ENCODE measurements around the gene ZNF391.

Gene ZNF391

GRCh38 chr6:27428502-27428901, 39.9 kb downstream of the ZNF391 start:
- Histone ChIP-seq H3K4me3 (ENCODE audit: low read depth, low read length) (no peak overlapping the region), H3K9me3 (ENCODE audit: insufficient read depth, low read depth, low read length) (no peaks in the 10 kb centered on the region), H3K79me1 (ENCODE audit: low read length) (no peaks in the 10 kb centered on the region), H3K4me1 (ENCODE audit: control insufficient read depth in 1 of 2, insufficient read depth in 2 of 2, low read length in 2 of 2) (no peaks in the 10 kb centered on the region), H3K27ac (ENCODE audit: low read depth, low read length) (no peak overlapping the region), H3K4me2 (ENCODE audit: low read length) (no peak overlapping the region), H2BK12ac (ENCODE audit: low read length) (no peak overlapping the region), H4K91ac (ENCODE audit: low read depth, low read length) (no peak overlapping the region), H3K18ac (ENCODE audit: low read length) (no peak overlapping the region), H2AK5ac (ENCODE audit: low read length) (no peak overlapping the region), H3K36me3 (ENCODE audit: control insufficient read depth in 1 of 2, insufficient read depth in 2 of 2, low read length in 2 of 2) (no peaks in the 10 kb centered on the region), H2AFZ (ENCODE audit: insufficient read depth, low read length, poor library complexity) (no peak overlapping the region), H3K14ac (ENCODE audit: low read length) (no peak overlapping the region), H3K79me2 (ENCODE audit: control insufficient read depth, insufficient read depth, low read length, poor library complexity) (no peaks in the 10 kb centered on the region), H3K27me3 (ENCODE audit: insufficient read depth, low read length) (no peaks in the 10 kb centered on the region), H3K4ac (ENCODE audit: low read depth, low read length) (no peak overlapping the region), H4K8ac (ENCODE audit: low read depth, low read length) (no peak overlapping the region), H2BK5ac (ENCODE audit: low read depth, low read length, poor library complexity) (no peak overlapping the region), H3K23ac (ENCODE audit: low read length) (no peak overlapping the region), H2BK120ac (ENCODE audit: insufficient read depth, low read length, poor library complexity) (no peak overlapping the region), H3K9ac (ENCODE audit: low read length) (no peak overlapping the region), H4K12ac (ENCODE audit: low read depth, low read length) (no peak overlapping the region)
- no peak for DNase-seq
- no CpG with 5 or more reads among the region's 4 CpGs for WGBS (ENCODE audit: extremely low coverage, insufficient coverage, insufficient read length)

DNA sequence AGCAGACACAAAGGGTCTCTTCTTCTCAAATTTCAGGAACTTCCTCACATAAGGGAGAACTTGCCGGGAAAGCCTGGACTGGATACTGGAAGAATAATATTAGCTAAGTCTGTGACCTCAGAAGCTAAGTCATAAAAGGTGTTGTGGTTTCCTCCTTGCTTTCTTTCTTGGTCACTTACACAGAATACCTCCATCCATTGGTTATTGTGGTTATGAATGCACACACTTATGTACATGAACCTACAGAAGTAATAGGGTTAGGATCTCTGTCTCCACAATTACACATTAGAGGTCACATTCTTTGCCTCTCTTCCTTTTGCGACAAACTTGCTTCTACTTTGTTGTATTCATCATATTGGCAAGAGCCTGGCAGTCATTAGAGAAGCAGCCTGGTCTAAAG, 40.4 kb downstream of the ZNF391 start:
- H2AK5ac ChIP-seq (ENCODE audit: low read length) = no peak overlapping the region
- no peak overlapping the region for H3K4me2 ChIP-seq (ENCODE audit: low read length)
- no peaks in the 10 kb centered on the region for H3K79me1 ChIP-seq (ENCODE audit: low read length)
- no peak overlapping the region for H3K4me3 ChIP-seq (ENCODE audit: low read depth, low read length)
- H3K14ac ChIP-seq (ENCODE audit: low read length) = no peak overlapping the region
- H3K9ac ChIP-seq (ENCODE audit: low read length) = no peak overlapping the region
- no peak overlapping the region for H3K23ac ChIP-seq (ENCODE audit: low read length)
- no peaks in the 10 kb centered on the region for H3K79me2 ChIP-seq (ENCODE audit: control insufficient read depth, insufficient read depth, low read length, poor library complexity)
- H4K91ac ChIP-seq (ENCODE audit: low read depth, low read length) = no peak overlapping the region
- H2BK5ac ChIP-seq (ENCODE audit: low read depth, low read length, poor library complexity) = no peak overlapping the region
- no peak overlapping the region for H2AFZ ChIP-seq (ENCODE audit: insufficient read depth, low read length, poor library complexity)
- no CpG with 5 or more reads among the region's 2 CpGs for WGBS (ENCODE audit: extremely low coverage, insufficient coverage, insufficient read length)
- H3K27ac ChIP-seq (ENCODE audit: low read depth, low read length) = no peak overlapping the region
- no peak overlapping the region for H3K4ac ChIP-seq (ENCODE audit: low read depth, low read length)
- no peak overlapping the region for H2BK120ac ChIP-seq (ENCODE audit: insufficient read depth, low read length, poor library complexity)
- H3K4me1 ChIP-seq (ENCODE audit: control insufficient read depth in 1 of 2, insufficient read depth in 2 of 2, low read length in 2 of 2) = no peaks in the 10 kb centered on the region
- no peak for DNase-seq
- H4K8ac ChIP-seq (ENCODE audit: low read depth, low read length) = no peak overlapping the region
- no peaks in the 10 kb centered on the region for H3K36me3 ChIP-seq (ENCODE audit: control insufficient read depth in 1 of 2, insufficient read depth in 2 of 2, low read length in 2 of 2)
- no peak overlapping the region for H4K12ac ChIP-seq (ENCODE audit: low read depth, low read length)
- no peaks in the 10 kb centered on the region for H3K9me3 ChIP-seq (ENCODE audit: insufficient read depth, low read depth, low read length)
- no peaks in the 10 kb centered on the region for H3K27me3 ChIP-seq (ENCODE audit: insufficient read depth, low read length)
- H3K18ac ChIP-seq (ENCODE audit: low read length) = no peak overlapping the region
- H2BK12ac ChIP-seq (ENCODE audit: low read length) = no peak overlapping the region

DNA sequence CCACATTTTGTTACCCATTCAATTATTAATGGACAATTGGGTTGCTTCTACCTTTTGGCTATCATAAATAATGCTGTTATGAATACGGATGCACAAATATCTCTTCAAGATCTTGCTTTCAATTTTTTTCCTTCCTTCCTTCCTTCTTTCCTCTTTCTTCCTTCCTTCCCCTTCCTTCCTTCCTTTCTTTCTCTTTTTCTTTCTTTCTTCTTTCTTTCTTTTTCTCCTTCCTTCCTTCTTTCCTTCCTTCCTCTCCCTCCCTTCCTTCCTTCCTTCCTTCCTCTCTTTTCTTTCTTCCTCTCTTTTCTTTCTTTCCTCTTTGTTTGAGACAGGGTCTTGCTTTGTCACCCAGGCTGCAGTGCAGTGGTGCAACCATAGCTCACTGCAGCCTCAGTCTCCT, 45.2 kb downstream of the ZNF391 start:
- H3K27me3 ChIP-seq (ENCODE audit: insufficient read depth, low read length) = no peaks in the 10 kb centered on the region
- H3K14ac ChIP-seq (ENCODE audit: low read length) = no peak overlapping the region
- WGBS (ENCODE audit: extremely low coverage, insufficient coverage, insufficient read length) = no CpG with 5 or more reads among the region's 1 CpG
- H3K79me2 ChIP-seq (ENCODE audit: control insufficient read depth, insufficient read depth, low read length, poor library complexity) = no peaks in the 10 kb centered on the region
- no peak overlapping the region for H2BK12ac ChIP-seq (ENCODE audit: low read length)
- H4K12ac ChIP-seq (ENCODE audit: low read depth, low read length) = no peak overlapping the region
- no peak overlapping the region for H4K8ac ChIP-seq (ENCODE audit: low read depth, low read length)
- no peak overlapping the region for H3K27ac ChIP-seq (ENCODE audit: low read depth, low read length)
- no peak overlapping the region for H2BK120ac ChIP-seq (ENCODE audit: insufficient read depth, low read length, poor library complexity)
- H3K4me3 ChIP-seq (ENCODE audit: low read depth, low read length) = no peak overlapping the region
- no peak overlapping the region for H2AK5ac ChIP-seq (ENCODE audit: low read length)
- no peak overlapping the region for H3K4me2 ChIP-seq (ENCODE audit: low read length)
- no peak overlapping the region for H3K9ac ChIP-seq (ENCODE audit: low read length)
- H3K36me3 ChIP-seq (ENCODE audit: control insufficient read depth in 1 of 2, insufficient read depth in 2 of 2, low read length in 2 of 2) = no peaks in the 10 kb centered on the region
- no peaks in the 10 kb centered on the region for H3K79me1 ChIP-seq (ENCODE audit: low read length)
- no peak for DNase-seq
- no peak overlapping the region for H2AFZ ChIP-seq (ENCODE audit: insufficient read depth, low read length, poor library complexity)
- no peaks in the 10 kb centered on the region for H3K4me1 ChIP-seq (ENCODE audit: control insufficient read depth in 1 of 2, insufficient read depth in 2 of 2, low read length in 2 of 2)
- H4K91ac ChIP-seq (ENCODE audit: low read depth, low read length) = no peak overlapping the region
- H3K18ac ChIP-seq (ENCODE audit: low read length) = no peak overlapping the region
- H3K23ac ChIP-seq (ENCODE audit: low read length) = no peak overlapping the region
- no peaks in the 10 kb centered on the region for H3K9me3 ChIP-seq (ENCODE audit: insufficient read depth, low read depth, low read length)
- H3K4ac ChIP-seq (ENCODE audit: low read depth, low read length) = no peak overlapping the region
- no peak overlapping the region for H2BK5ac ChIP-seq (ENCODE audit: low read depth, low read length, poor library complexity)

- Histone ChIP-seq H2BK12ac (ENCODE audit: low read length) (no peak overlapping the region), H2AK5ac (ENCODE audit: low read length) (no peak overlapping the region), H3K27ac (ENCODE audit: low read depth, low read length) (no peak overlapping the region), H3K23ac (ENCODE audit: low read length) (no peak overlapping the region), H3K79me2 (ENCODE audit: control insufficient read depth, insufficient read depth, low read length, poor library complexity) (no peaks in the 10 kb centered on the region), H3K36me3 (ENCODE audit: control insufficient read depth in 1 of 2, insufficient read depth in 2 of 2, low read length in 2 of 2) (no peaks in the 10 kb centered on the region), H3K9me3 (ENCODE audit: insufficient read depth, low read depth, low read length) (peaks cover 2% of the 10 kb centered on the region), H3K4me2 (ENCODE audit: low read length) (no peak overlapping the region), H4K8ac (ENCODE audit: low read depth, low read length) (no peak overlapping the region), H3K14ac (ENCODE audit: low read length) (no peak overlapping the region), H2AFZ (ENCODE audit: insufficient read depth, low read length, poor library complexity) (no peak overlapping the region), H3K79me1 (ENCODE audit: low read length) (no peaks in the 10 kb centered on the region), H3K4me1 (ENCODE audit: control insufficient read depth in 1 of 2, insufficient read depth in 2 of 2, low read length in 2 of 2) (no peaks in the 10 kb centered on the region), H3K27me3 (ENCODE audit: insufficient read depth, low read length) (no peaks in the 10 kb centered on the region), H3K4ac (ENCODE audit: low read depth, low read length) (no peak overlapping the region), H2BK5ac (ENCODE audit: low read depth, low read length, poor library complexity) (no peak overlapping the region), H2BK120ac (ENCODE audit: insufficient read depth, low read length, poor library complexity) (no peak overlapping the region), H4K91ac (ENCODE audit: low read depth, low read length) (no peak overlapping the region), H3K4me3 (ENCODE audit: low read depth, low read length) (no peak overlapping the region), H3K9ac (ENCODE audit: low read length) (no peak overlapping the region), H3K18ac (ENCODE audit: low read length) (no peak overlapping the region), H4K12ac (ENCODE audit: low read depth, low read length) (no peak overlapping the region)
- DNase-seq = peak; percentile 64 to 82
- no CpG with 5 or more reads among the region's 4 CpGs for WGBS (ENCODE audit: extremely low coverage, insufficient coverage, insufficient read length)
Observed at GRCh38 chr6:27439371-27439770, 50.8 kb downstream of the ZNF391 start.
